Kidney capillary endothelial cell (primary cell): ENCODE results near the gene LAT.

Experiments
- DNase-seq: peaks from one replicate; pipeline ENCODE4 v3.0.0-alpha.2; 2018; ENCODE audit warnings: low spot score

Gene LAT

DNA sequence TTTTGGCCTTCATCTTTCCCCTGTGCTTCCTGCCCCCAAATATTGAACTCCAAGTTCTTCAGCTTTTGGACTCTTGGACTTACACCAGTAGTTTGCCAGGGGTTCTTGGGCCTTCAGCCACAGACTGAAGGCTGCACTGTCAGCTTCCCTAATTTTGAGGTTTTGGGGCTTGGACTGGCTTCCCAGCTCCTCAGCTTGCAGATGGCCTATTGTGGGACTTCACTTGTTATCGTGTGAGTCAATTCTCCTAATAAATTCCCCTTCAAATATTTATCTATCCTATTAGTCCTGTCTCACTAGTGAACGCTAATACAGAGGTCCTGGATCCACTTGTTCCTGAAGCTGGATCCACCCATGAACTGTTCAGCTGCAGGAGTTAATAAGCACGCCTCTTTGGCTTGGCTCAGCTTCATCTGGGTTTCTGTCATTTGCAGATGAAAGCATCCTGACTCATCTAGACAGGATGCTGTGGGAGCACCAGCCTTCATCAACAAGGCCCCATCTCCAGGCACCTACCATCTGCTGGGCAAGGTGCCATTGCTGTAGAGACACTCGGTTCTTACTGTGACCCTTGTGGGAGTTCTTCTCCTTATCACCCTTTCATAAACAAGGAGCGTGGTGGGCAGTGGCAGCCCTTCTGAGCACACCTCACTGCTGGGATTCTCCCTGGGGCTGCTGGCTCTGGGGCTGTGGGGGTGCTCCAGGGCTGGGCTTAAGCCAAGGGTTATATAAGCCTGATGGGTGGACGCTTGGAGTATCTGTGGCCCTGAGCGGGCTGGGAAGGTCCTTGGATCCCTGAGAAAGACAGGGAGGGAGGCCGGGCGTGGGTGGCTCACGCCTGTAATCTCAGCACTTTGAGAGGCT, 23.1 kb downstream of the LAT start:
- DNase-seq = peak; percentile 6

DNA sequence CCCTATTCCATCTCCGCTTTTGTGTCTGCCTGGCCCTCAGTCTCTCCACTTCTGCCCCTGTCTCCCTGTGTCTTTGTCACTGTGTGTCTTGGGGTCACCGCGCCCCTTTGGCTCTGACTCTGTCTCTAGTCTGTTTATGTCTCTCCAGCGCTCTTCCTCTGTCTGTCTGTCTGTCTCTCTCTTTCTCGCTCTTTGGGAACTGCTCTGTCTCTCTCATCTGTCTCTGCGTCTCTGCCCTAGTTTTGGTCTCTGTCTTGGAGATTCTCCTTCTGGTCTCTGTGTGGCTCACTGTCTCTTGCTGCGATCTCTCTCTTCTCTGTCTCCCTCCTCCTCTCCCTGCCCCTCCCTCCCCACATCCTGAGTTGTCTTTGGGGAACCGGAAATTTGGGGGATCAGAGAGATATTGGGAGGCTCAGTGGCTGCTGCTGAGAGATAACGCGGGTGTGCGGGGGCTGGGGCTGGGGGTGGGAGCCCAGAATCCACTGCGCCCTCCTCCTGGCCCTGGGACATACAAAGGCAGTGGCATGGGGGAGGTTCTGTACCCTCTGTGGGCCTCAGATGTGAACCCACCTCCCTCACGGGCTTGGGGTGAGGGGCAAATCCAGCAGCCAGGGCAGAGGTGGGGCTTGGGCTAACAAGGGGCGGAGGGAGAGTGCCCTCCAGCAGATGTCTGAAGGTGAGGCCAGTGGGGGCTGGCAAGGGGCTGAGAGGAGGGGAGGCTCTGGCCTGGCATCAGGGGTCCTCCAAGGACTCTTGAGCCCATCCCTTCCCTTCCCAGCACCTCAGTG, 24.4 kb downstream of the LAT start:
- DNase-seq = no peak

DNA sequence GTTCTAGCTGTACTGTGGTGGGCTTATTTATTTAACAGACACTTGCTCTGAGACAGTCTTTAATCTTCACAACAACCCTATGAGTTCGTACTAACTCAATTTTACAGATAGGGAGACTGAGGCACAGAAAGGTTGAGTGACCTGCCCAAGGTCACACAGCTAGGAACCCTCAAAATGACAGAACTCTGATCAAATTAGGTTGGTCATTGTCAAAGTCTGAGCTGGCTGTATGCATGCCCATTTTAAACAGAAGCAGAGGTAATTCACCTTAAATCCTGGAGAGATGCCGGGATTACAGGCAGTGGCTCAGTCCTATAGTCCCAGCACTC, 24.9 kb downstream of the LAT start:
- no peak for DNase-seq

DNA sequence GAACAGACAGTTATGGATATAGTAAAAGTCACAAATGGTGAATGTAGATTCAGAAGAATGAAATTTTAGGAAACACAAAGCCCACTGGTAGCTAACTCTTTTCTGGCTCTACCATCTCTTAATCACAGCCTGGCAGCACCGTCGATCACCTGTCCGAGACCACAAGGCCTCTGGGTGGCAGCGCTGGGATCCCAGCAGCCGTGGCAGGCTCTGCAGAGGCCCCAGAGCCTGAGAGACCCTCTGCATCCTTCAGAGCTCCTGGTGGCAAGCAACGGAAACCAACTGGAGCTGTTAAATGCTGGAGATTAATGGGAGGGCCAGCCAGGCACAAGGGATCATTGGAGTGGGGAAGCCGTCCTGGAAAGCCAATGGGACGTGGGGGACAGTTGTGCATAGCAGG, 26.3 kb downstream of the LAT start:
- no peak for DNase-seq

DNA sequence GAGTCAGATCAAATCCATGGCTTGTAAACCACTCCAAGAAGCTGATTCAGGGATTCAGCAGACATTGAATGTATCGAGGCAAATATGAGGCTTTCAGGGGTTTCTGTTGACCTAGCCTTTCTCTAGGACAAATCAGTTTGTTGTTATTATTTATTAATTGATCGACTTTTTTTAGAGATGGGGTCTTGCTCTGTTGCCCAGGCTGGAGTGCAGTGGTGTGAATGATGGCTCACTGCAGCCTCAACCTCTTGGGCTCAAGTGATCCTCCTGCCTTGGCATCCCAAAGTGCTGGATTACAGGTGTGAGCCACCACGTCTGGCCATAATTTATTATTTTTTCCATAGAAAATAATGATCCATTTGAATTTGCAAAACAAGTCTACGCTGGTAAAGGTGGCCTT, 27.0 kb downstream of the LAT start:
- no peak for DNase-seq

DNA sequence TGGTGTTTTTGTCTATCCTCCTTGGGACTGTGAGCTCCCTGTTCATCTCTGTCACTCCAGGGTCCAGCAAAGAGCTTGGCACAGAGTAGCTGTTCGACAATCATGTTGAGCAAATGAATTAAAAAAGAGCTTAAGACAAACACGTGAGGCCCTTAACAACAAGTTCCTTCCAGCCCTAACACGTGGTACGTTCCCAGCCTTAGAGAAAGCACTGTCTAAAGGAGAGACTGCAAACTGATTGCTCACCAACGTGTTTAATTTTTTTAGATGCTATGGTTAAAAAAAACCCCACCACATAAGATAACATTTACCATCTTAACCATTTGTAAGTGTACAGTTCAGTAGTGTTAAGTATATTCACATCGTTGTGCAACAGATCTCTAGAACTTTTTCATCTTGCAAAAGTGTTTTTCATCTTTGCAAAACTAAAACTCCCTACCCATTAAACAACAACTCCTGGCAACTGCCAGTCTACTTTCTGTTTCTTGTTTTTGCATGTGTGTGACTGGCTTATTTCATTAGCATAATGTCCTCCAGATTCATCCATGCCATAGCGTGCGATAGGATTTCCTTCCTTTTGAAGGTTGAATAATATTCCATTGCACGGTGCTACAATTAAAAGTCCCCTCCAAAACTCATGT, 28.2 kb downstream of the LAT start:
- DNase-seq = no peak

DNA sequence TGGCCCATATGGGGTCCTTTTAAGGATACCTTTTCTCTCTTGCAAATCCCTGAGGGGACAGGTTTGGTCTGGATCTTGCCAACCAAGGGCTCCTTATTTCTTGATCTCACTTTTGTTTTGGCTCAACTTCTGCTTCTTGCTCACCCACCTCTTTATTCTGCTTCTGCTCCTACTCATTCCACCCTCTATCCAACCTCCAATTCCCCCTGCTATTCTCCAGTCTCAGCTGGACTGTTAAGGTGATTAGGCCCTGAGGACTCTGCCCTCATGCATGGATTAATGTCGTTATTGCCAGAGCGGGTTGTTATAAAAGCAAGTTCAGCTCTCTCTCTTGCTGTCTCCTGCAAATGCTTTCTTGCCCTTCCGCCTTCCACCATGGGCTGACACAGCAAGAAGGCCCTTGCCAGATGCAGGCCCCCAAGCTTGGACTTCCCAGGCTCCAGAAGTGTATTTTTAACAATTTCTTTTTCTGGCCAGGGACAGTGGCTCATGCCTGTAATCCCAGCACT, 29.8 kb downstream of the LAT start:
- DNase-seq = no peak

DNA sequence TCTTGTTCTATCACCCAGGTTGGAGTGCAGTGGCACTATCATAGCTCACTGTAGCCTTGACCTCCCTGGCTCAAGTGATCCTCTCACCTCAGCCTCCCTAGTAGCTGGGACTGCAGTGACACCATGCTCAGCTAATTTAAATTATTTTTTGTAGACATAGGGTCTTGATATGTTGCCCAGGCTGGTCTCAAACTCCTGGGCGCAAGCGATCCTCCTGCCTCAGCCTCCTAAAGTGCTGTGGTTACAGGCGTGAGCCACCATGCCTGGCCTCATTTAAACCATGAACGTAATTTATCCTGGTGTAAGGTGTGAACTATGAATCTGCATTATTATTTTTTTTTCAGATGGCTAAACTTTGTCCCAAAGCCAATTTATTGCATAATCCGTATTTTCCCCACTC, 37.3 kb downstream of the LAT start:
- DNase-seq = no peak

DNA sequence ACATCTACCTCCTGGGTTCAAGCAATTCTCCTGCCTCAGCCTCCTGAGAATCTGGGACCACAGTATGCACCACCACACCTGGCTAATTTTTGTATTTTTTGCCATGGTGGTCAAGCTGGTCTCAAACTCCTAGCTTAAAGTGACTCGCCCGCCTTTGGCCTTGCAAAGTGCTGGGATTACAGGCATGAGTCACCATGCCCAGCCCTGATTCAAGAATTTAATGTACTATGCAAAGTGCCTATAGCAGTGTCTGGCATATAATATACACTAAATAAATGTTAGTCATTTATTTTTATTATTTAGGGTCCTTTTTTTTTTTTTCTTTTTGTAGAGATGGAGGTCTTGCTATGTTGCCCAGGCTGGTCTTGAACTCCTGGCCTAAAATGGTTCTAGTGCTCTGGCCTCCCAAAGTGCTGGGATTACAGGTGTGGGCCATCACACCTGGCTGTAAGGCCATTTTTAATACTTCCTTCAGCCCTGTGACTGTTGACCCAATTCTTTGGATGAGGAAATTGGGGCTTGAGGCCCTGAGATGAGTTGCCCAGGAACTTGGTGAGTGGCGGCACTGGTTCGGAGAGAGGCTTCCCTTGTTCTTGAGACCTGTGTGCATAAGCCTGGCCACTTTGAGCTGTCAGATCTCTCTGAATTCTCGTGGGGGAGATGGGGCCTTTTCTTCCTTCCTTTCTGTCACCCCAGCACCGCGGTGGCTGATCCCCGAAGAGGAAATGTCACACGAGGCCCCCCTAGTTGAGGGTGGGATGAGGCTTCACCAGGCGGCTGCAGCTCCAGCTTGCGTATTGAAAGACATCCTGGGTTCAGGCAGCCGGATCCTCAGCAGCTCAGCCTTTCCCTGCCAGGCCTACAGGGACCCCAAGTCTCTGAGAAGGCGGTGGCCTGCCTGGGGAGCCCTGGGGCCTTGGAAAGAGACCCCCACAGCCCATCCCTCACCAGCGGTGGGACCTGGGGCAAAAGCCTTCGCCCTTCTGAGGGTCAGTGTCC, 38.7 kb downstream of the LAT start:
- no peak for DNase-seq

DNA sequence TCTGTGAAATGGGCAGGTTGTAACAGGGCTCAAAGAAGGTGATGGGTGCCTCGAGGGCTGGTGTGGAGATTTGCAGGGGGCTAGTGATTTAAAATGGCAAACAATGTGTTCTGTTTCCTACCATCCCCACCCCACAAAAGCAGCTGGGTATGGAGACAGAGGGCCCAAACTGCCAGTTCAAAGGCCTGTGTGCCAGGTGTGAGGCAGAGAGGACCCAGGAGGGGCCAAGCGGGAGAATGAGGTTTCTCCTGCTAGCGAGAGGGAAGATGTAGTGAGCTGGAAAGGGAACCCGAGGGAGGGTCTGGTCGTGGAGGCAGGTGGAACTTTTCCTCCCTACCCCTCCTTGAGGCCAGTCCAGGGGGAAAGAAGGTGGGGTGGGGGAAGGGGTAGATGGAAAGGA, 39.4 kb downstream of the LAT start:
- DNase-seq = no peak

DNA sequence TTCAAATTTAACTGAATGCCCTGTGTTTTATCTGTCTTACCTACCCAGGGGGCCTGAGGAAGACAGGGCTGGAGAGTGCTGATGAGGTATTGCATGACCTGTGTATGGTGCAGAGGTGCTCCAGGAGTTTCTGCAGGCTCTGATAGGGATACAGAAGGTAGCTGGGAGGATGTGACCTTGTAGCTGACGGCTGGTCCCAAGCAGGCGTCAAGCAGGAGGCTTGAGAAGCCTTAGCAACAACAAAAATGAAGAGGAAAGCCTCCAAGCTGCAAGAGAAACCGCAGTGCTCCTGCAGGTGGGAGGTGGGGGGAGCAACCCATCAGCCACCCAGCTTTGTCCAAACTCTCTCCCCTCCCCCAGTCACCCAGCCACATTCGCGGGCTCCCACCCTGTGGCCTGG, 40.4 kb downstream of the LAT start:
- DNase-seq = no peak

DNA sequence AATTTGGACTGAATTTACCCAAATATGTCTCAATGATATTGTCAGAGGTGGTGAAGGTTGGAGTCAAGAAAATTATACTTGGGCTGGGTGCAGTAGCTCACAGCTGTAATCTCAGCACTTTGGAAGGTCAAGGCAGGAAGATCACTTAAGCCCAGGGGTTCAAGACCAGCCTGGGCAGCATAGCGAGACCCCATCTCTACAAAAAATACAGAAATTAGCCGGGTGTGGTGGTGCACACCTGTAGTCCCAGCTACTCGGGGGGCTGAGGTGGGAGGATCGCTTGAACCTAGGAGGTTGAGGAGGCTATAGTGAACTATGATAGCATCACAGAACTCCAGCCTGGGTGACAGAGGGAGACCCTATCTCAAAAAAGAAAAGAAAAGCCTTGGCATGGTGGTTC, 40.9 kb downstream of the LAT start:
- DNase-seq = no peak

DNA sequence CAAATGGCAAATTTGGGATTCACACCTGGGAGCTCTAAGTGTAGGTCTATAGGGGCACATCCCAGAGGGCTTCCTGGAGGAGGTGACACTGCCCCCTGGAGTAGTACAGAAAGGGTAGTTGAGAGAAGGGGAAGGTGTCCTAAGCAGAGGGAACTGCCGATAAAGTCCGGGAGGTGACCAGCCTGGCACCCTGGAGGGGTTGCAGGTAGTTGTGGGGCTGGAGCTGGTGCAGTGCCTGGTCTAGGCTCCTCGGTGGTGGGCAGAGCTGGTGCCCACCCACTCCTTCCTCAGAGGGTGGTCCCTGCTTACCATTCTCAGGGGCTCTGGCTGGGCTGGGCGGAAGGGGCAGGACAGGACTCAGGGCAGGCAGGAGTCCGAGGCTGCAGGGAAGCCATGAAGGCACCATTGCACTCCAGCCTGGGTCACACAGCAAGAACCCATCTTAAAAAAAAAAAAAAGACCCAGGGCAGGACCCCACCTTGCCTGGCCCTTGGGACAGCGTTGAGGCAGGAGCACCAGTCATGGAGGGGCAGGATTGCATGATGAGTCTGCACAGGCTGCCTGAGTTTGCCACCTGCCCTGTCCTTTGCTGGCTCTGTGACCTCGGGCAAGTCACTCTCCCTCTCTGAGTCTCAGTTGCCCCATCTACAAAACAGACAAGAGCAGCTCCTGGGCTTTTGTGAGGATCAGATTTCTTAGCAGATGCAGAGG, 43.8 kb downstream of the LAT start:
- DNase-seq = no peak

DNA sequence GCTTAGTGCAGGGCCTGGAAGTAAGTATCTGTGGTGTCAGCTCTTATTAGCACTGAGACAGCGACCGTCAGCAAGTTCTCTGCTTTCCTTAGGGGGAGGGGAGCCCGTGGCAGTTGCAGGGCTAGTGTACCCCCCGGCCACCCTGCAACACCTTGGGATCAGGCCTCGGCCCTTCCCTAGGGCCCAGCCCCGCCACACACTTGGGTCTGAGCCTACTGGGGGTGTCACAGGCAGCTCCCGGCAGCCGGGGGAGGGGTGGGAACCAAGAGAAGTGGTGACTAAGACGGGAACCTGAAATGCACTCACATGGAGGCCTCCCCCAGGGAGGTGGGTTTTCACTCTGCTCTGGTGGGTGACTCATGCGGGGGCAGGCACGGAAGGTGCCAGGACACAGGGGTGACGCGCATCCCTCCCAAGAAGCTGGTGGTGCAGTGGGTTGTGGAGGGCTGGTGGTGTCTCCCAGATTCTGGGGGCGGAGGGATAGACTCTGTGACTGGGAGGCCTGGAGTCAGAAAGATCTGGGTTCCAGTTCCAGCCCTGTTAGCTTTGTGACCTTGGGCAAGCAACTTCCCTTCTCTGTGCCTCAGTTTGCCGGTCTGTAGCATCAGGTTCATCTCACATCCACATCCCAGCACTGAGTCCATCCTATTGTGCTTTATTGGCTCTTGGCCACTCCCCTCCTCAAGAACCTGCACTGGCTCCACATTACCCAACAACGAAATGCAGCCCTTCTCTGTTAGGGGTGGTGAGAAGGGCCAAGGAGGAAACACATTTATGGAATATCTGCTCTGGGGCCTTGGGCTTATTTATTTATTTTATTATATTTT, 44.5 kb downstream of the LAT start:
- DNase-seq = peak; percentile 74

DNA sequence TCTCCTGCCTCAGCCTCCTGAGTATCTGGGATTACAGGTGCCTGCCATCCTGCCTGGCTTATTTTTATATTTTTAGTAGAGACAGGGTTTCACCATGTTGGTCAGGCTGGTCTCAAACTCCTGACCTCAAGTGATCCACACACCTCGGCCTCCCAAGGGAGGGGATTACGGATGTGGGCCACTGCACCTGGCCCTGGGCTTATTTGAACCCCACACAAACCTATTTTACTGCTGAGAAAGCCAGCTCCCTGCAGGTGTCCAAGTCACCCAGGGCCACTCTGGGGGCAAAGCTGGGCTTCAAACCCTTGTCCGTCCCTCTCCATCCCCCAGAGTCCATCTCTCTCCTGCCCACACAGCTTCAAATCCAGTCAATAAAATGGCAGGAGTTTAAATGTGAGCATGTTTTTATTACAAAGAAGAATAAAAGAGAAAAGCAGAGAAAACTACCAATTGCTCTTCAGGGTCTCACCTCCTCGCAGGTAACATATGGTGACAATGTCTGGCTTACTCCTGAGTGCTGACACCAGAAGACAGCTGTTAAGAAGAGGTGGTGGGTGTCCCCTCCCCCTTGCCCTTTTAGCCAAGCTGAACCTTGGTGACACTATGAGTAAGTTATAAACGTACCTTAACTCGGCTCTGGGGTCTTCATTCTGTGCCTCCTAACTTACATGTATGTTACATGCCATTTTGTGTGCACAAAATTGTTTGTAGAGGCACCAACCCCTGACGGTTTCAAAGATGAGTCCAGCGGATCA, 45.4 kb downstream of the LAT start:
- DNase-seq = no peak
